ENCODE measurements around the gene SPRYD4.

The SPRYD4 gene

DNA sequence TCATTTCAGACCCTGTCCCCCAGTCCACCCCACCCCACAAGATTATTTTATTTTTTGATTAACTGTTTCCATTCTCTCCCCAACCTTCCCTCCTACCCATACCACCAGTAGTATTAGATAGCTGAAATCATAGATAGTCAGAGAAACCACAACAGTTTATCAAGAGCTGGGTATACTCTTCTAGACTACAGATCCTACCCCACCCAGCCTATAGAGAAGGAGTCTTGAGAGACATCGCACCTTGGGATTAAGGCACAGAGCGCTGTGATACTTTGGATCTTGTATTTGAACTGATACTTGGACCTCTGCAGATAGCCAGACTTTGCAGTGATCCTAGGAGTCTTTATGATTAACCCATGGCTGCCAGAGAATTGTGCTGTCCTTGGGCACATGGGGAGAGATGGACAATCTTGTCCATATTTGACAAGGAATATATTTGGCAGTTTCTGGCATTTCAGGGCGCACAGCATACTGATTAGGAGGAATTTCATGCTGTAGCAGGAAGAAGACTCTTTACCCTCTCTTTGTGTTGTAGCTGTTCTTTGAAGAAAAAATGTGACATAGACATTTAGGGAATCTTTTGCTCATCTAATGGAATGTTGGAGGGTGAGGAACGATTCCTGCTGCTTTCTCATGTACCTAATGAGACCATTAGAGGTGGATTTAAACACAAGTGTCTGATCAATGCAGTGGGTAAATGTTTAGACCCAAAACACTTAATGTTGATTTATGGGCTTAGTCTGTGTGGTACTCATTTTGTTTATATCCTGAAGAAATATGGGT, 54.2 kb downstream of the SPRYD4 start:
- no peak for DNase-seq

DNA sequence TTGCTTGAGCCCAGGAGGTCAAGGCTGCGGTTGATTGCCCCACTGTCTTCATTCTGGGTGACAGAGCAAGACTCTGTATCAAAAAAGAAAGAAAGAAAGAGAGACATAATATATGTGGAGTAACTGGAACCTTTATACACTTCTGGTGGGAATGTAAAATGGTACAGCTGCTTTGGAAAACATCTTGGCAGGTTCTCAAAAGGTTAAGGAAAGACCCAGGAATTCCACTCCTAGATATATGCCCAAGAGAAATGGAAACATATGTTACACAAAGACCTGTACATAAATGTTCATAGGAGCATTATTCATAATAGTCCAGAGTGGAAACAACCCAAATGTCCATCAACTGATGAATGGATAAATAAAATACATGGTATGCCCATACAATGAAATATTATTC, 60.5 kb downstream of the SPRYD4 start:
- no peak for DNase-seq
